GM12892 (cell line): ENCODE data around the gene SRRT.

Experiments
- POLR2A ChIP-seq: IDR thresholded peaks from 2 replicates; pipeline ENCODE4 v1.6.1; 2011; ENCODE audit warnings: low read depth, low read length, control low read depth
- POLR2AphosphoS5 ChIP-seq: IDR thresholded peaks from 2 replicates; pipeline ENCODE4 v1.6.1; 2011; ENCODE audit warnings: low read depth, low read length, control low read depth
- TAF1 ChIP-seq: IDR thresholded peaks from 2 replicates; pipeline ENCODE4 v1.6.1; 2011; ENCODE audit warnings: low read depth, mild to moderate bottlenecking, control low read depth, low read length, borderline replicate concordance

GRCh38 chr7:100884736-100885439, 10.0 kb downstream of the SRRT start:
- TF ChIP-seq POLR2A (no peak), TAF1 (no peak), POLR2AphosphoS5 (no peak)
